GM15510 (cell line): Measurements from ENCODE around the gene ABHD2.
A peak's percentile ranks its signal among the peaks of the same experiment; 100 is the strongest.

Experiments used
- POLR2A ChIP-seq: IDR thresholded peaks from 3 replicates; pipeline ENCODE4 v1.6.1; 2011; ENCODE audit warnings: borderline replicate concordance; ENCODE audit not compliant: insufficient read length; ENCODE audit errors: extremely low read depth

The ABHD2 gene, protein sequence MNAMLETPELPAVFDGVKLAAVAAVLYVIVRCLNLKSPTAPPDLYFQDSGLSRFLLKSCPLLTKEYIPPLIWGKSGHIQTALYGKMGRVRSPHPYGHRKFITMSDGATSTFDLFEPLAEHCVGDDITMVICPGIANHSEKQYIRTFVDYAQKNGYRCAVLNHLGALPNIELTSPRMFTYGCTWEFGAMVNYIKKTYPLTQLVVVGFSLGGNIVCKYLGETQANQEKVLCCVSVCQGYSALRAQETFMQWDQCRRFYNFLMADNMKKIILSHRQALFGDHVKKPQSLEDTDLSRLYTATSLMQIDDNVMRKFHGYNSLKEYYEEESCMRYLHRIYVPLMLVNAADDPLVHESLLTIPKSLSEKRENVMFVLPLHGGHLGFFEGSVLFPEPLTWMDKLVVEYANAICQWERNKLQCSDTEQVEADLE

DNA sequence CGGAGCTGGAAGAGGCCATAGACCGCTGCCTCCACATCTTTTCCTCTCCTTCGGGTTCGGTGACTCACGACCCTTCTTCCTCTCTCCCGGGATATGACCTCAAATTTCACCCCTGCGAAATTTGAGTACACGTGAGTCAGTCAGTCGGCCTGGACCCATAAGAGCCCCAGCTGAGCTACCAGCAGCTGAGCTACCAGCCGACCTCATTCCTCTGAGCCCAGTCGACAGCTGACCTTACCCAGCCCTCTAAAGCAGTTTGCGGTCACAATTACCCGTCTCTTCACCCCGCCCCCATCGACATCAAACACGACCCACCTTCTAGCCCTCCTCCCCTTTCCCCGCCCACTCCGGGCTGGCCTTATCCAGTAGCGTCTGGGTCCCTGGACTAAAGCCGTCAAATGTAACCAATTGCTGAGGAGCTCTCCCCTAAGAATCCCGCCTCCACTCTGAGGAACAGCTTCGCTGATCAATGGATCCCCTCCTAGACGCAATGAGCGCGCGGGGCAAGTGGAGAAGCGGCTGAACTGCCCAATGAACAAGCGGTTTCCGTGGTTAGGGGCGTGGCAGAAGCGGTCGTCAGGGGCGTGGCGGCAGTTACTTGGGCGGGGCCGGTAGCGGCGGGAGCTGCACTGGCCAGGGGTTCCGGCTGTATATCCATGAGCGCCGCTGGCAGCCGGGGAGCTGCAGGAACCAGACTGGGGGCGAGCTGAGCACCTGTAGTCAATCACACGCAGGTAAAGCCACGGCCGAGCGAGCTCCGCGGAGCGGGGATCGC is at the start of gene ABHD2:
Gene ABHD2 (plus strand): TSS at position 627 of the 775 bp plus-strand sequence. CDS start 27,872 bp downstream, outside the sequence.
- peak; percentile 53 for TF ChIP-seq POLR2A

DNA sequence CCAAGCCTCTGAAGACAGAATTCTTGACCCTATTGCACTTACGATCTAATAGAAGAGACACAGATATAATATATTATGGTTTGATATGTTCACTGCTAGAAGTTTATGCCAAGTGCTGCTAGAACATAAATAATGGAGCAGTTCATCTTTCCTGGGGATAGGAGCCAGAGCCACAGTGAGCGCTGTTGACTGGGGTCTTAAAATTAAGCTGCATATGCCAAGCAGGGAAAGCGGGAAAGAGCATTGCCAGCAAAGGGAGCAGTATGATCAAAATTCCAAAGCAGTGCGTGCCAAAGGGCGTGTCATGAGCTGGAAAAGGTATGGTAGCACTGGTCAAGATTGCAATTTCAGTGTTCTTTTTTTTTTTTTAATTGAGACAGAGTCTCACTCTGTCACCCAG is 49.1 kb upstream of the ABHD2 start:
- TF ChIP-seq POLR2A, result no peak

GRCh38 chr15:89041507-89041906 is 46.7 kb upstream of the ABHD2 start:
- no peak for TF ChIP-seq POLR2A

DNA sequence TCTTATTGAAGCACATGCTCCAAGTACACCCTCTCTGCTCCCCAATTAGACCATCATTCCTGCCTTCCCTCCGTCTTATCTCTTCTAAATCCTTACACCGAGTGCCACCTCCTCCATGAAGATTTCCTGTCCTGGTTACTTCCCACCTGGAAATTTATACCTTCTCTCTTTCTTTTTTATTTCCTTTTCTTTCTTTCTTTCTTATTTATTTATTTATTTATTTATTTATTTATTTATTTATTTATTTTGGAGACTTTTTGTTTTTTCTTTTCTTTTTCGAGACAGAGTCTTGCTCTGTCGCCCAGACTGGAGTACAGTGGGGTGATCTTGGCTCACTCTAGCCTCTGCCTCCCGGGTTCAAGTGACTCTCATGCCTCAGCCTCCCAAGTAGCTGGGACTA is 45.9 kb upstream of the ABHD2 start:
- no peak for TF ChIP-seq POLR2A

GRCh38 chr15:89043031-89044002 is 44.9 kb upstream of the ABHD2 start:
- TF ChIP-seq POLR2A, result no peak

- TF ChIP-seq POLR2A, result no peak
Observed at GRCh38 chr15:89051875-89052274, 36.4 kb upstream of the ABHD2 start.

GRCh38 chr15:89052474-89052873 is 35.8 kb upstream of the ABHD2 start:
- TF ChIP-seq POLR2A, result no peak

- TF ChIP-seq POLR2A, result no peak
Observed at GRCh38 chr15:89054873-89055272, 33.4 kb upstream of the ABHD2 start.

- no peak for TF ChIP-seq POLR2A
Observed at GRCh38 chr15:89057506-89058133, 30.6 kb upstream of the ABHD2 start.

DNA sequence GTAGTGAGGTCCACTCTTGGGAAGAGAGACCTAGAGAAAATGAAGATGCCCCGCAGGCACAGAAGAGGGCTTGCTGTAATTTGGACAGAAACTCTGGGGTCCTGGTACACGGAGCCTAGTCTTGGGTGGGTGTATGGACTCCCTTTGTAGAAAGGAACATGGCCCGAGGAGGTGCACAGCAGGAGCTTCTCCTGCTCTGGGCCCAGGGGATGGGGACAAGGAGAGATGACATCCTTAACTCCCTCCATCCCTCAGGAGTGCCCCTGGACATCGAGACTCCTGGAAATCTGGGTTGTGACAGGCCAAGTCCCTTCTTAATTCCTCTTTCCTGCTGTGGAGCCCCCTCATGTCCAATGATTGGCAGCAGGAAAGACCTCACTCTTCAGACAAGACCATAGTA is 29.9 kb upstream of the ABHD2 start:
- no peak for TF ChIP-seq POLR2A

GRCh38 chr15:89058876-89059405 is 29.3 kb upstream of the ABHD2 start:
- no peak for TF ChIP-seq POLR2A

DNA sequence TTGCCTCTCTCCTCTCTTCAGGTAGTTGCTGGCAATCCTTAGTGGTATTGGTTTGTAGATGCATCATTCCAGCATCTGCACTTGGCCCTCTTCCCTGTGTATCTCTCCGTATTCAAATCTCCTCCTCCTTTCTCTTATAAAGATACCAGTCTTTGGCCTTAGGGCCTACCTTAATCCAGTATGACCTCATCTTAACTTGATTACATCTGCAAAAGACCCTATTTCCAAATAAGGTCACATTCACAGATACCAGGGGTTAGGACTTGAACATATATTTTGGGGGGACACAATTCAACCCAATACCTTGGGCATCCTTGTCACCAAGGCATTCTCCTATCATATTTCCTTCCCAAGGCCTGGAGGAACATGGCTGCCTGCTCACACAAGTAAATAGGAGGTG is 22.0 kb upstream of the ABHD2 start:
- no peak for TF ChIP-seq POLR2A

- no peak for TF ChIP-seq POLR2A
Observed at GRCh38 chr15:89067751-89068150, 20.5 kb upstream of the ABHD2 start.

DNA sequence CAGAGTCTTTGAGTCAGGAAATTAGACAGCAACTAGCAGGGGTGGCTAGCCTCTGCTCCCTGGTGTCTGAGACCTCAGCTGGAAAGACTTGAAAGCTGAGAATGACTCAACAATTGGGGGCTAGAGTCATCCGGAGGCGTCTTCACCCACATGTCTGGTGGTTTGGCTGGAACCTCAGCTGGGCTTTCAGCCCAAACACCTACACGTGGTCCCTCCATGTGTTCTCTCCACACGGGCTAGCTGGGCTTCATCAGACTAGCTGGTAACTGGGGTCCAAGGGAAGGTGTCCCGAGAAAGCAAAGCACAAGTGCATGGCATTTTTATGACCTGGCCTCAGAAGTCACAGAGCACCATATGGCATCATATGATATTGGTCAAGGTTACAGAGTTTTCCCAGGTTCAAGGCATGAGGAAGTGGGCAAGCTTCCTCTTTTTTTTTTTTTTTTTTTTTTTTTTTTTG is 19.9 kb upstream of the ABHD2 start:
- TF ChIP-seq POLR2A, result no peak

DNA sequence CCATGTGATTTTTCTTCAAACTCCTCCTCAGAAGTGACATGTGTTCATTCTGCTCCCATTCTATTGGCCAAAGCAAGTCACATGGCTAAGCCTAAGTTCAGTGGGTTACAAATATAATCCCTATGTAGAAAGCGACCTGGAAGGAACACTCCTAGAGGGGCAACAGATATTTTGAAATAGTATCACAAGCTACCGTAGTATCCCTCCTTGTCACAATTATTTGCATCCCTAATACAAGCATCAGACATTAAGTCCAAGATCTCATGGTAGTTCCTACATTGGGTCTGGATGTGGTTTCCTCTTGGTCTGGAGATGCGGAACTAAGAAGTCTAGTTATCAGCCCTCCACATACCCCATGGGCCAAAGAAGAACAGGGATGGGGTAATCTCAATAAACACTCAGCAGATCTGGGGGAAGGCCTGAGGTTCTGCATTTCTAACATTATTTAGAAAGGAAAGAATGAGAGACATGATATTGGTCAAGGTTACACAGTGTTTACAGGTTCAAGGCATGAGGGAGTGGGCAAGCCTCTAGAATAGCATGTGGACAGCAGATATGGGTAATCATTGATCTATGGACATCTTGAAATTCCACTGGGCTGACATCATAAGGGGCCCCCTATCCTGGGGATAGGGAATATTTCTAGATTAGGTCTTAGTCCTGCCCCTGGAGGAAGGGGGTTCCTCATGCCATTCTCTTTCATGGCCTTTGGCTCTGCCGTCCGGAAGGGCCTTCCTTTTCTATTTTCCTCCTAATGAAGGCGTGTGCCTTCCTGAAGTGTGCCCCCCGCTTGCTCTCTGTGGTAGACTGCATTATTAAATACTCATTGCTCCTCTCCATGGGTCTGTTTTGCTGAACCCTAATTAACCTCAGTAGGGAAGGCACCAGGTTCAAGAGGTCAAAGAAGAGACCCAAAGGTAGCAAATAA is 17.8 kb upstream of the ABHD2 start:
- TF ChIP-seq POLR2A, result no peak
